ENCODE measurements around the gene MMP17. TPM values are rescaled to one million over a fixed set of nuclear protein-coding genes. Genes with fewer than 3 reads are reported as not detected.

The MMP17 gene
- 10 to 100 TPM in 1 of 4 donors, 1 to 10 TPM in 2, under 1 TPM in 1; 0.38 to 10.1 (median 4.1) TPM for total RNA-seq

- intact Hi-C loops (cut with DNase I), result no loop called here
- Histone ChIP-seq H3K27ac (no peak within 1 kb of the TSS), H3K27me3 (peaks cover 10% of the 10 kb centered on the region), H3K9me3 (no peaks in the 10 kb centered on the region), H3K36me3 (no peaks in the 10 kb centered on the region), H3K4me1 (peaks cover 19 to 35% of the 10 kb centered on the region in 2 donors), H3K4me3 (replicated peaks in 1 of 3) (peak within 1 kb of the TSS in 1 of 3 donors; percentile 30)
- DNase-seq, result peak; percentile 12 to 21
- 5% methylated on average over 8 of the region's 86 CpGs; no CpG with 5 or more reads in 1 of the 2 donors for WGBS, 2 donors
- TF ChIP-seq CTCF (IDR thresholded peaks at IDR 0.05) (peak in 1 of 6 experiments; percentile 9), POLR2A (IDR thresholded peaks at IDR 0.05) (peak in 1 of 2 donors; percentile 25)
These were observed at the start of gene MMP17 for GRCh38 chr12:131827961-131828534. TSS of gene MMP17 (plus strand) at chr12:131828393. CDS start at chr12:131828495, 102 bp downstream.

GRCh38 chr12:131779027-131779426 is 49.2 kb upstream of the MMP17 start:
- TF ChIP-seq CTCF (IDR thresholded peaks at IDR 0.05) (no peak), POLR2A (IDR thresholded peaks at IDR 0.05) (no peak)
- Histone ChIP-seq H3K9me3 (no peaks in the 10 kb centered on the region), H3K27me3 (no peaks in the 10 kb centered on the region), H3K27ac (no peak overlapping the region), H3K4me1 (no peaks in the 10 kb centered on the region), H3K4me3 (replicated peaks in 1 of 3) (no peak overlapping the region), H3K36me3 (peaks cover 30 to 38% of the 10 kb centered on the region in 2 donors)
- intact Hi-C loops (cut with DNase I), result no loop called here
- no peak for DNase-seq
- WGBS, 2 donors, result 94 to 95% methylated on average over 23 of the region's 23 CpGs

- Histone ChIP-seq H3K4me3 (replicated peaks in 1 of 3) (no peak overlapping the region), H3K27ac (no peak overlapping the region), H3K27me3 (no peaks in the 10 kb centered on the region), H3K9me3 (no peaks in the 10 kb centered on the region), H3K4me1 (no peaks in the 10 kb centered on the region), H3K36me3 (peaks cover 35 to 36% of the 10 kb centered on the region in 2 donors)
- TF ChIP-seq POLR2A (IDR thresholded peaks at IDR 0.05) (no peak), CTCF (IDR thresholded peaks at IDR 0.05) (no peak)
- no peak for DNase-seq
- WGBS, 2 donors, result 90 to 97% methylated on average over 2 of the region's 2 CpGs
- intact Hi-C loops (cut with DNase I), result no loop called here
These were observed 46.1 kb upstream of the MMP17 start for GRCh38 chr12:131782061-131782460.

GRCh38 chr12:131783915-131784541 is 44.2 kb upstream of the MMP17 start:
- Histone ChIP-seq H3K27ac (no peak overlapping the region), H3K4me1 (no peaks in the 10 kb centered on the region), H3K27me3 (no peaks in the 10 kb centered on the region), H3K36me3 (peaks cover 37% of the 10 kb centered on the region in 2 donors), H3K9me3 (no peaks in the 10 kb centered on the region), H3K4me3 (replicated peaks in 1 of 3) (no peak overlapping the region)
- TF ChIP-seq CTCF (IDR thresholded peaks at IDR 0.05) (no peak), POLR2A (IDR thresholded peaks at IDR 0.05) (no peak)
- DNase-seq, result no peak
- intact Hi-C loops (cut with DNase I), result no loop called here
- 70 to 85% methylated on average over 10 of the region's 10 CpGs for WGBS, 2 donors

All from thyroid gland (tissue), 4 donors.